CD4-positive, alpha-beta memory T cell (primary cell): ENCODE data around the gene LINS1. TPM values are rescaled to one million over a fixed set of nuclear protein-coding genes. Genes with fewer than 3 reads are reported as not detected.
A peak's percentile ranks its signal among the peaks of the same experiment; 100 is the strongest.

Experiments used
- CTCF ChIA-PET: fragments of 350-600 bp; sonication (Branson Sonifier 250); formaldehyde crosslinking; loops from one replicate; lab custom pipeline; 2021; ENCODE audit warnings: inconsistent platforms; ENCODE audit not compliant: partially characterized antibody; lab: Charles Lee
- POLR2A ChIA-PET: fragments of 350-600 bp; sonication (Branson Sonifier 250); formaldehyde crosslinking; loops from one replicate; lab custom pipeline; 2021; ENCODE audit not compliant: partially characterized antibody; lab: Charles Lee
- DNase-seq, 5 donors: peaks; one replicate each; pipeline versions ENCODE4 v3.0.0 to v3.0.0-alpha.2; 2020 to 2022; ENCODE audit warnings: mixed read lengths in 1 of 5
- H3K27ac ChIP-seq: one replicate; pipeline ENCODE4 v1.7.0; 2013; ENCODE audit warnings: low read depth, low read length
- H3K27me3 ChIP-seq: 2 replicates; pipeline ENCODE4 v1.7.0; 2013; ENCODE audit warnings: mild to moderate bottlenecking, low read length, moderate library complexity; ENCODE audit not compliant: insufficient read depth
- H3K36me3 ChIP-seq: 2 replicates; pipeline ENCODE4 v1.7.0; 2013; ENCODE audit warnings: mild to moderate bottlenecking, low read length, moderate library complexity; ENCODE audit not compliant: insufficient read depth
- H3K4me1 ChIP-seq: 2 replicates; pipeline ENCODE4 v1.7.0; 2013; ENCODE audit warnings: mild to moderate bottlenecking, low read length, moderate library complexity; ENCODE audit not compliant: insufficient read depth
- H3K4me3 ChIP-seq, 2 donors: one replicate each; pipeline ENCODE4 v1.7.0; 2013; ENCODE audit warnings: low read length in 2 of 2, mild to moderate bottlenecking in 1 of 2
- H3K9me3 ChIP-seq, 2 donors: one replicate each; pipeline ENCODE4 v1.7.0; 2013; ENCODE audit warnings: low read length in 2 of 2, control low read depth in 1 of 2; ENCODE audit not compliant: control insufficient read depth in 1 of 2
- H3K27ac Mint-ChIP-seq, 7 donors: one replicate each; pipeline ENCODE4 v1.8.0; 2020 to 2021; ENCODE audit warnings: mixed read lengths in 7 of 7, mild to moderate bottlenecking in 6 of 7, inconsistent platforms in 3 of 7, moderate library complexity in 3 of 7
- H3K27me3 Mint-ChIP-seq, 2 donors: one replicate each; pipeline ENCODE4 v1.8.0; 2020 to 2021; ENCODE audit warnings: mixed read lengths in 2 of 2
- H3K36me3 Mint-ChIP-seq, 2 donors: one replicate each; pipeline ENCODE4 v1.8.0; 2020 to 2021; ENCODE audit warnings: mixed read lengths in 2 of 2, inconsistent platforms in 1 of 2, mild to moderate bottlenecking in 1 of 2
- H3K4me1 Mint-ChIP-seq, 4 donors: one replicate each; pipeline ENCODE4 v1.8.0; 2020 to 2021; ENCODE audit warnings: mixed read lengths in 4 of 4, mild to moderate bottlenecking in 1 of 4
- H3K4me3 Mint-ChIP-seq, 8 donors: one replicate each; pipeline ENCODE4 v1.8.0; 2020 to 2021; ENCODE audit warnings: mixed read lengths in 8 of 8, mild to moderate bottlenecking in 7 of 8, moderate library complexity in 6 of 8, inconsistent platforms in 3 of 8
- H3K9me3 Mint-ChIP-seq, 8 donors: one replicate each; pipeline ENCODE4 v1.8.0; 2020 to 2021; ENCODE audit warnings: mixed read lengths in 8 of 8, mild to moderate bottlenecking in 5 of 8, inconsistent platforms in 3 of 8, moderate library complexity in 1 of 8
- intact Hi-C: fragments of 100-400 bp; cut with micrococcal nuclease; formaldehyde crosslinking; loops from one replicate; pipeline ENCODE4 v1.15.1; 2023
- polyA plus RNA-seq, 2 donors: library from polyadenylated mRNA; unstranded; fragments of 300-500 nt; fragmentation: Illumina TruSeq; gene quantifications; one replicate each; pipeline ENCODE4 v1.2.3, GENCODE V29; 2021
- total RNA-seq, 2 experiments: library from RNA; stranded (reverse); gene quantifications; one replicate each; pipeline ENCODE4 v1.2.3, GENCODE V29; 2021

LINS1 gene
- total and polyA plus RNA-seq, 4 experiments from 2014 or later: 65.8 to 84.0 (median 78.9) TPM

GRCh38 chr15:100553468-100553867, 48.5 kb downstream of the LINS1 start:
- peaks cover 11 to 17% of the 10 kb centered on the region in 2 donors for H3K36me3 Mint-ChIP-seq
- Histone ChIP-seq H3K4me3 (no peak overlapping the region), H3K4me1 (no peaks in the 10 kb centered on the region), H3K9me3 (no peaks in the 10 kb centered on the region), H3K27me3 (no peaks in the 10 kb centered on the region), H3K36me3 (no peaks in the 10 kb centered on the region), H3K27ac (no peak overlapping the region)
- ChIA-PET CTCF (no interaction called here), POLR2A (no interaction called here)
- H3K4me1 Mint-ChIP-seq: peaks cover 0 to 7% (median 1%) of the 10 kb centered on the region in 4 donors
- peaks cover 0 to 1% (median 0%) of the 10 kb centered on the region in 8 donors for H3K9me3 Mint-ChIP-seq
- no peak for DNase-seq
- peak overlapping the region in 1 of 7 donors; percentile 18 for H3K27ac Mint-ChIP-seq
- intact Hi-C loops: no loop called here
- H3K4me3 Mint-ChIP-seq: no peak overlapping the region
- no peaks in the 10 kb centered on the region for H3K27me3 Mint-ChIP-seq

- Histone ChIP-seq H3K27ac (no peak overlapping the region), H3K27me3 (no peaks in the 10 kb centered on the region), H3K36me3 (no peaks in the 10 kb centered on the region), H3K9me3 (no peaks in the 10 kb centered on the region), H3K4me1 (peaks cover 4% of the 10 kb centered on the region), H3K4me3 (no peak overlapping the region)
- Mint-ChIP-seq H3K4me3 (no peak overlapping the region), H3K27me3 (no peaks in the 10 kb centered on the region), H3K9me3 (peaks cover 0 to 1% (median 0%) of the 10 kb centered on the region in 8 donors), H3K4me1 (peaks cover 2 to 11% (median 5%) of the 10 kb centered on the region in 4 donors), H3K36me3 (peaks cover 8 to 12% of the 10 kb centered on the region in 2 donors), H3K27ac (peak overlapping the region in 1 of 7 donors; percentile 6)
- POLR2A ChIA-PET: no interaction called here
- no peak for DNase-seq
- CTCF ChIA-PET: no interaction called here
- intact Hi-C loops: no loop called here
Measured at GRCh38 chr15:100547961-100548360, 54.0 kb downstream of the LINS1 start.

- H3K4me3 Mint-ChIP-seq: no peak overlapping the region
- H3K9me3 ChIP-seq: no peaks in the 10 kb centered on the region
- intact Hi-C loops: no loop called here
- ChIA-PET CTCF (no interaction called here), POLR2A (no interaction called here)
- H3K4me1 ChIP-seq: peaks cover 6% of the 10 kb centered on the region
- DNase-seq: no peak
- H3K36me3 ChIP-seq: no peaks in the 10 kb centered on the region
- H3K36me3 Mint-ChIP-seq: peaks cover 0 to 13% of the 10 kb centered on the region in 2 donors
- H3K27me3 Mint-ChIP-seq: no peaks in the 10 kb centered on the region
- H3K27ac ChIP-seq: no peak overlapping the region
- no peaks in the 10 kb centered on the region for H3K27me3 ChIP-seq
- H3K4me1 Mint-ChIP-seq: peaks cover 2 to 11% (median 3%) of the 10 kb centered on the region in 4 donors
- H3K27ac Mint-ChIP-seq: no peak overlapping the region
- H3K4me3 ChIP-seq: no peak overlapping the region
- H3K9me3 Mint-ChIP-seq: no peaks in the 10 kb centered on the region
Measured at GRCh38 chr15:100544946-100545345, 57.0 kb downstream of the LINS1 start.

GRCh38 chr15:100544338-100544841, 57.6 kb downstream of the LINS1 start:
- intact Hi-C loops: no loop called here
- ChIA-PET CTCF (no interaction called here), POLR2A (no interaction called here)
- Histone ChIP-seq H3K9me3 (no peaks in the 10 kb centered on the region), H3K4me1 (peaks cover 6% of the 10 kb centered on the region), H3K4me3 (no peak overlapping the region), H3K36me3 (no peaks in the 10 kb centered on the region), H3K27me3 (no peaks in the 10 kb centered on the region), H3K27ac (no peak overlapping the region)
- Mint-ChIP-seq H3K4me3 (no peak overlapping the region), H3K27me3 (no peaks in the 10 kb centered on the region), H3K27ac (no peak overlapping the region), H3K4me1 (peaks cover 2 to 11% (median 3%) of the 10 kb centered on the region in 4 donors), H3K9me3 (peaks cover 0 to 2% (median 0%) of the 10 kb centered on the region in 8 donors), H3K36me3 (peaks cover 0 to 14% of the 10 kb centered on the region in 2 donors)
- no peak for DNase-seq

GRCh38 chr15:100542290-100542689, 59.7 kb downstream of the LINS1 start:
- intact Hi-C loops: no loop called here
- ChIA-PET POLR2A (no interaction called here), CTCF (interaction anchor here (1.5 kb wide), 1 partner anchor 192 kb away, joined by 5 read pairs; no protein-coding TSS in a partner anchor)
- Mint-ChIP-seq H3K4me3 (no peak overlapping the region), H3K4me1 (peaks cover 2 to 11% (median 3%) of the 10 kb centered on the region in 4 donors), H3K27ac (no peak overlapping the region), H3K9me3 (peaks cover 2 to 16% (median 9%) of the 10 kb centered on the region in 8 donors), H3K27me3 (no peaks in the 10 kb centered on the region), H3K36me3 (peaks cover 0 to 19% of the 10 kb centered on the region in 2 donors)
- Histone ChIP-seq H3K36me3 (no peaks in the 10 kb centered on the region), H3K9me3 (no peaks in the 10 kb centered on the region), H3K27ac (no peak overlapping the region), H3K27me3 (no peaks in the 10 kb centered on the region), H3K4me3 (no peak overlapping the region), H3K4me1 (peaks cover 6% of the 10 kb centered on the region)
- no peak for DNase-seq

GRCh38 chr15:100537331-100537730, 64.7 kb downstream of the LINS1 start:
- Mint-ChIP-seq H3K36me3 (peaks cover 0 to 24% of the 10 kb centered on the region in 2 donors), H3K27ac (no peak overlapping the region), H3K4me1 (no peaks in the 10 kb centered on the region), H3K4me3 (no peak overlapping the region), H3K27me3 (no peaks in the 10 kb centered on the region), H3K9me3 (peaks cover 2 to 19% (median 10%) of the 10 kb centered on the region in 8 donors)
- Histone ChIP-seq H3K27ac (no peak overlapping the region), H3K27me3 (no peaks in the 10 kb centered on the region), H3K9me3 (no peaks in the 10 kb centered on the region), H3K4me1 (no peaks in the 10 kb centered on the region), H3K36me3 (no peaks in the 10 kb centered on the region), H3K4me3 (no peak overlapping the region)
- ChIA-PET CTCF (no interaction called here), POLR2A (no interaction called here)
- intact Hi-C loops: no loop called here
- no peak for DNase-seq

GRCh38 chr15:100536733-100537132, 65.3 kb downstream of the LINS1 start:
- Histone ChIP-seq H3K27ac (no peak overlapping the region), H3K4me3 (no peak overlapping the region), H3K27me3 (no peaks in the 10 kb centered on the region), H3K9me3 (no peaks in the 10 kb centered on the region), H3K36me3 (no peaks in the 10 kb centered on the region), H3K4me1 (no peaks in the 10 kb centered on the region)
- Mint-ChIP-seq H3K9me3 (peaks cover 2 to 19% (median 10%) of the 10 kb centered on the region in 8 donors), H3K4me3 (no peak overlapping the region), H3K4me1 (no peaks in the 10 kb centered on the region), H3K36me3 (peaks cover 0 to 24% of the 10 kb centered on the region in 2 donors), H3K27ac (no peak overlapping the region), H3K27me3 (no peaks in the 10 kb centered on the region)
- ChIA-PET CTCF (no interaction called here), POLR2A (no interaction called here)
- no peak for DNase-seq
- intact Hi-C loops: no loop called here
